HG03378 (cell line): ENCODE measurements around the gene ST14.

Experiments used
- ATAC-seq: cut with Tn5 transposase; IDR thresholded peaks from one replicate; pipeline ENCODE4 v1.9.1; 2021; ENCODE audit warnings: mild to moderate bottlenecking, moderate library complexity; ENCODE audit not compliant: unreplicated experiment

Gene ST14

GRCh38 chr11:130159657-130160497 lies at the start of gene ST14:
Gene ST14 (plus strand): TSS chr11:130159782. CDS start chr11:130159980, 198 bp downstream.
- ATAC-seq = no peak

- no peak for ATAC-seq
Observed at GRCh38 chr11:130110339-130111108, 49.1 kb upstream of the ST14 start.

GRCh38 chr11:130112071-130112830 lies 47.3 kb upstream of the ST14 start:
- no peak for ATAC-seq

- ATAC-seq = no peak
Observed at GRCh38 chr11:130114281-130114680, 45.3 kb upstream of the ST14 start.

- ATAC-seq = no peak
Observed at GRCh38 chr11:130114726-130115125, 44.9 kb upstream of the ST14 start.

GRCh38 chr11:130115218-130115617 lies 44.4 kb upstream of the ST14 start:
- ATAC-seq = no peak

GRCh38 chr11:130118165-130118564 lies 41.4 kb upstream of the ST14 start:
- ATAC-seq = peak; percentile 86

GRCh38 chr11:130118636-130119387 lies 40.8 kb upstream of the ST14 start:
- peak; percentile 67 for ATAC-seq

- no peak for ATAC-seq
Observed at GRCh38 chr11:130120045-130120444, 39.5 kb upstream of the ST14 start.

- no peak for ATAC-seq
Observed at GRCh38 chr11:130121445-130121978, 38.1 kb upstream of the ST14 start.

GRCh38 chr11:130122141-130122575 lies 37.4 kb upstream of the ST14 start:
- no peak for ATAC-seq

GRCh38 chr11:130123414-130124040 lies 36.1 kb upstream of the ST14 start:
- ATAC-seq = no peak

- no peak for ATAC-seq
Observed at GRCh38 chr11:130124096-130124495, 35.5 kb upstream of the ST14 start.

GRCh38 chr11:130125638-130126037 lies 33.9 kb upstream of the ST14 start:
- ATAC-seq = no peak

- ATAC-seq = no peak
Observed at GRCh38 chr11:130126516-130126915, 33.1 kb upstream of the ST14 start.

- no peak for ATAC-seq
Observed at GRCh38 chr11:130127509-130127908, 32.1 kb upstream of the ST14 start.

GRCh38 chr11:130128626-130129025 lies 31.0 kb upstream of the ST14 start:
- ATAC-seq = no peak

GRCh38 chr11:130129922-130130321 lies 29.7 kb upstream of the ST14 start:
- ATAC-seq = no peak

GRCh38 chr11:130131961-130132850 lies 27.4 kb upstream of the ST14 start:
- ATAC-seq = peak; percentile 82
